Keratinocyte (primary cell): Measurements from ENCODE around the gene KIF5B. TPM values are rescaled to one million over a fixed set of nuclear protein-coding genes. Genes with fewer than 3 reads are reported as not detected.

ENCODE experiments used
- DNase-seq: peaks from one replicate; pipeline ENCODE4 v3.0.0-alpha.2; 2011; ENCODE audit warnings: low read depth, missing footprints, low spot score
- FAIRE-seq: peaks from 2 replicates; lab custom pipeline; 2011; peaks lifted over from hg19 to GRCh38; lab: Jason Lieb, UNC
- H2AFZ ChIP-seq: 2 replicates; pipeline ENCODE4 v1.6.0; 2012; ENCODE audit warnings: low read length, control low read depth, inconsistent platforms; ENCODE audit not compliant: control insufficient read depth
- H3K27ac ChIP-seq: 2 replicates; pipeline ENCODE4 v1.5.1; 2011; ENCODE audit warnings: low read length; ENCODE audit not compliant: control insufficient read depth, insufficient read depth
- H3K27me3 ChIP-seq: 3 replicates; pipeline ENCODE4 v1.6.0; 2011; ENCODE audit warnings: low read length; ENCODE audit not compliant: control insufficient read depth, insufficient read depth; ENCODE audit errors: extremely low read depth
- H3K36me3 ChIP-seq, 2 experiments: 2 replicates in 1 of 2; 3 replicates in 1 of 2; pipeline ENCODE4 v1.5.1; 2011; ENCODE audit warnings: low read length in 2 of 2, mild to moderate bottlenecking in 1 of 2; ENCODE audit not compliant: control insufficient read depth in 2 of 2, insufficient read depth in 2 of 2; ENCODE audit errors: extremely low read depth in 1 of 2
- H3K4me1 ChIP-seq: 3 replicates; pipeline ENCODE4 v1.5.1; 2011; ENCODE audit warnings: low read length; ENCODE audit not compliant: control insufficient read depth, insufficient read depth; ENCODE audit errors: extremely low read depth
- H3K4me2 ChIP-seq: 3 replicates; pipeline ENCODE4 v1.6.0; 2011; ENCODE audit warnings: low read depth, low read length; ENCODE audit not compliant: control insufficient read depth, insufficient read depth; ENCODE audit errors: extremely low read depth
- H3K4me3 ChIP-seq, 3 experiments: fragments of 200-600 bp in 1 of 3; sonication (generic) in 1 of 3; 2 replicates in 2 of 3; 3 replicates in 1 of 3; pipeline ENCODE4 v1.5.1; 2011 to 2016; ENCODE audit warnings: low read length in 3 of 3, mild to moderate bottlenecking in 3 of 3, control low read depth in 2 of 3, inconsistent platforms in 1 of 3, low read depth in 1 of 3, mixed read lengths in 1 of 3, mixed run types in 1 of 3, moderate library complexity in 1 of 3; ENCODE audit not compliant: control insufficient read depth in 2 of 3, insufficient read depth in 2 of 3; ENCODE audit errors: extremely low read depth in 1 of 3
- H3K79me2 ChIP-seq: 2 replicates; pipeline ENCODE4 v1.6.0; 2012; ENCODE audit warnings: low read length; ENCODE audit not compliant: control insufficient read depth, insufficient read depth
- H3K9ac ChIP-seq: 3 replicates; pipeline ENCODE4 v1.6.0; 2011; ENCODE audit warnings: low read length; ENCODE audit not compliant: control insufficient read depth, insufficient read depth; ENCODE audit errors: extremely low read depth
- H3K9me1 ChIP-seq: 3 replicates; pipeline ENCODE4 v1.6.0; 2011; ENCODE audit warnings: low read length; ENCODE audit not compliant: control insufficient read depth, insufficient read depth; ENCODE audit errors: extremely low read depth
- H3K9me3 ChIP-seq: 2 replicates; pipeline ENCODE4 v1.5.1; 2012; ENCODE audit warnings: low read depth, low read length; ENCODE audit not compliant: control insufficient read depth
- H4K20me1 ChIP-seq: 3 replicates; pipeline ENCODE4 v1.6.0; 2011; ENCODE audit warnings: low read length; ENCODE audit not compliant: control insufficient read depth, insufficient read depth; ENCODE audit errors: extremely low read depth
- EZH2 ChIP-seq: IDR thresholded peaks from one replicate; pipeline ENCODE4 v1.6.1; 2012; ENCODE audit warnings: inconsistent platforms, mild to moderate bottlenecking, low read length, moderate library complexity
- dilution Hi-C: fragments of 300-500 bp; cut with MboI; formaldehyde crosslinking; loops from one replicate; pipeline ENCODE4 v1.7.0; 2020; ENCODE audit warnings: low sequenced_read_pairs; ENCODE audit not compliant: extremely low pct_ligation_motif_present
- polyA plus RNA-seq, 5 experiments: library from polyadenylated mRNA; depleted of rRNA in 3 of 5; stranded (reverse) in 3 of 5; stranded (forward) in 1 of 5; unstranded in 1 of 5; fragments of >200 nt; gene quantifications; 1 replicate in 1 of 5; 2 replicates in 3 of 5; 3 replicates in 1 of 5; pipeline versions ENCODE4 v1.2.1 to v1.2.3, GENCODE V29; 2011 to 2012; ENCODE audit warnings: missing spikeins in 2 of 5, low read depth in 1 of 5, low replicate concordance in 1 of 5
- TF ChIP-seq, protein P1 (sequence below), 3 experiments: IDR thresholded peaks in 1 of 3; conservative IDR thresholded peaks in 1 of 3; optimal IDR thresholded peaks in 1 of 3; 2 replicates in 2 of 3; 3 replicates in 1 of 3; pipeline versions ENCODE3 to v1.5.1; 2011; ENCODE audit warnings: low read length in 3 of 3, mild to moderate bottlenecking in 3 of 3, moderate library complexity in 2 of 3, control low read depth in 1 of 3, inconsistent platforms in 1 of 3; ENCODE audit not compliant: insufficient read depth in 2 of 3; ENCODE audit errors: extremely low read depth in 1 of 3

KIF5B gene
- polyA plus RNA-seq, 1 donor (not counting 4 experiments of a cell fraction or from before 2014, with no cell fraction given): 82.1 TPM

DNA sequence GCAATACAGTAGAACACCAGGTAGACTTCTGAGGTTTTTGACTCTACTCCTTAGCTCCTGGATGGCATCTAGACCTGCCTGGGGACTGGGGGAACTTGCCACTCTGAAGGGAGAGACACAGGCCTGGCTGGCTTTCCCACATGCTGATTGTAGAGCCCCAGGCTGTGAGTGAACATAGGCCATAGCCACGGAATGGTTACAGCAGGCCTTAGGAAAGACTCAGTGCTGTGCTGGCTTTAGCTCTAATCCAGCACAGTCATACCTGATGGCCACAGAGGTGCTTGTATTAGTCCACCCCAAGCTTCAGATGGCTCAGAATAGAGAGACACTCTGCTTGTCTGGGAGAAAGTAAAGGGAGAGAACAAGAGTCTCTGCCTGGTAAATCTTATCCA, 92.6 kb downstream of the KIF5B start:
- Histone ChIP-seq H4K20me1 (no peaks in the 10 kb centered on the region), H3K9me1 (no peaks in the 10 kb centered on the region), H3K4me3 (no peak overlapping the region), H3K36me3 (no peaks in the 10 kb centered on the region), H3K27me3 (no peaks in the 10 kb centered on the region), H3K4me1 (peaks cover 34% of the 10 kb centered on the region), H3K27ac (peak overlapping the region; percentile 5), H3K4me2 (no peak overlapping the region), H2AFZ (peak overlapping the region; percentile 0), H3K79me2 (no peaks in the 10 kb centered on the region), H3K9ac (no peak overlapping the region), H3K9me3 (no peaks in the 10 kb centered on the region)
- dilution Hi-C loops: no loop called here
- TF ChIP-seq, protein P1, sequence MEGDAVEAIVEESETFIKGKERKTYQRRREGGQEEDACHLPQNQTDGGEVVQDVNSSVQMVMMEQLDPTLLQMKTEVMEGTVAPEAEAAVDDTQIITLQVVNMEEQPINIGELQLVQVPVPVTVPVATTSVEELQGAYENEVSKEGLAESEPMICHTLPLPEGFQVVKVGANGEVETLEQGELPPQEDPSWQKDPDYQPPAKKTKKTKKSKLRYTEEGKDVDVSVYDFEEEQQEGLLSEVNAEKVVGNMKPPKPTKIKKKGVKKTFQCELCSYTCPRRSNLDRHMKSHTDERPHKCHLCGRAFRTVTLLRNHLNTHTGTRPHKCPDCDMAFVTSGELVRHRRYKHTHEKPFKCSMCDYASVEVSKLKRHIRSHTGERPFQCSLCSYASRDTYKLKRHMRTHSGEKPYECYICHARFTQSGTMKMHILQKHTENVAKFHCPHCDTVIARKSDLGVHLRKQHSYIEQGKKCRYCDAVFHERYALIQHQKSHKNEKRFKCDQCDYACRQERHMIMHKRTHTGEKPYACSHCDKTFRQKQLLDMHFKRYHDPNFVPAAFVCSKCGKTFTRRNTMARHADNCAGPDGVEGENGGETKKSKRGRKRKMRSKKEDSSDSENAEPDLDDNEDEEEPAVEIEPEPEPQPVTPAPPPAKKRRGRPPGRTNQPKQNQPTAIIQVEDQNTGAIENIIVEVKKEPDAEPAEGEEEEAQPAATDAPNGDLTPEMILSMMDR (optimal IDR thresholded peaks at IDR 0.05 in 1 of 3, IDR thresholded peaks at IDR 0.05 in 1 of 3, conservative IDR thresholded peaks at IDR 0.05 in 1 of 3; ENCODE audit: extremely low read depth in 1 of 3, insufficient read depth in 2 of 3, low read length in 3 of 3): no peak
- TF ChIP-seq EZH2: no peak
- no peak for DNase-seq
- peak; percentile 73 for FAIRE-seq

DNA sequence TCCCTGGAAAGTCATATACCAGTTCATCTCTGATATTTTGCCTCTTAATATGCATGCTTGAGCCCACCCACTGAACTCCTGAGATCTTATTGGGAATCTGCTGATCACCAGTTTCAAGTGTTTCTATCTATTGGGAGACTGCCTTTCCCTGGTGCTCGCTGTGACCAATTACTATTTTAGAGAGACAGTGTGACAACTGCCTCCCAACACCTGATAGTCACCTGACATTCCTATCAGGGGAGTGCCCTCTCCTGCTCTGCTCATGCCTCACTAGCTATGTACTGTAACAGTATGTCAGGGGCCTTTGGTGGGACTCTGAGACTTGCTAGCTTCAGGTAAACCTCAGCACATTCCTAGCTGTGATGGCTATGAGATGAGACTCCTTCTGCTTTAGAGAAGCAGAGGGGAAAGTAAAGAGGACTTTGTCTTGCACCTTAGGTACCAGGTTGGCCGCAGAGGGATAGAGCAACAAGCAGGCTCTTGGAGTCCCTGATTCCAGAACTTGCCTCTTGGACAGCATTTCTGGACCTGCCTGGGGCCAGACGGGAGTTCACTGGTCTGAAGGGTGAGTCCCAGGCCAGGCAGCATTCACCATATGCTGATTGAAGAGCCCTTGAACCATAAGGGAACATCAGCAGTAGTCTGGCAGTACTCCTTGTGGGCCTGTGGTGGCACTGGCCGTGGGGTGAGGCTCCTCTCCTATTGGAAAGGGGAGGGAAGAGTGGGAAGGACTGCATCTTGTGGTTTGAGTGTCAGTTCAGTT, 93.2 kb downstream of the KIF5B start:
- Histone ChIP-seq H3K4me2 (no peak overlapping the region), H3K27ac (no peak overlapping the region), H3K79me2 (no peaks in the 10 kb centered on the region), H3K9me3 (no peaks in the 10 kb centered on the region), H3K36me3 (no peaks in the 10 kb centered on the region), H3K4me1 (peaks cover 34% of the 10 kb centered on the region), H2AFZ (no peak overlapping the region), H4K20me1 (no peaks in the 10 kb centered on the region), H3K9me1 (no peaks in the 10 kb centered on the region), H3K4me3 (no peak overlapping the region), H3K9ac (no peak overlapping the region), H3K27me3 (no peaks in the 10 kb centered on the region)
- FAIRE-seq (no peak), DNase-seq (no peak)
- TF ChIP-seq, protein P1 (optimal IDR thresholded peaks at IDR 0.05 in 1 of 3, IDR thresholded peaks at IDR 0.05 in 1 of 3, conservative IDR thresholded peaks at IDR 0.05 in 1 of 3; ENCODE audit: extremely low read depth in 1 of 3, insufficient read depth in 2 of 3, low read length in 3 of 3): no peak
- no peak for TF ChIP-seq EZH2
- dilution Hi-C loops: no loop called here
